HEK293 (cell line): ENCODE data around the gene CTTN.

Experiments
- CTCF ChIA-PET: fragments of 350-600 bp; formaldehyde crosslinking; extraction: SDS; loops from one replicate; lab custom pipeline; 2021; ENCODE audit warnings: antibody characterized with exemption; lab: Yijun Ruan, JAX
- POLR2A ChIA-PET: fragments of 300-600 bp; formaldehyde crosslinking; extraction: SDS; loops from one replicate; lab custom pipeline; 2020; ENCODE audit warnings: antibody characterized with exemption, inconsistent platforms; lab: Yijun Ruan, JAX
- H3K27ac ChIP-seq: fragments of 200-500 bp; sonication (Bioruptor generic); 2 replicates; pipeline ENCODE4 v1.5.1; 2014; ENCODE audit warnings: low read depth, low read length, control low read depth, inconsistent platforms; ENCODE audit errors: extremely low read depth
- H3K36me3 ChIP-seq, 2 experiments: fragments of 200-500 bp in 1 of 2; sonication (Bioruptor generic) in 1 of 2; 1 replicate in 1 of 2; 2 replicates in 1 of 2; pipeline ENCODE4 v1.5.1; 2014 to 2017; ENCODE audit warnings: inconsistent platforms in 2 of 2, low read length in 2 of 2; ENCODE audit not compliant: control insufficient read depth in 2 of 2, insufficient read depth in 1 of 2
- H3K4me1 ChIP-seq: fragments of 200-500 bp; sonication (Bioruptor generic); 2 replicates; pipeline ENCODE4 v1.5.1; 2014; ENCODE audit warnings: mild to moderate bottlenecking, low read length, inconsistent platforms; ENCODE audit not compliant: control insufficient read depth, insufficient read depth
- H3K4me3 ChIP-seq: 2 replicates; pipeline ENCODE4 v1.5.1; 2011; ENCODE audit warnings: low read depth, mild to moderate bottlenecking, control low read depth, low read length, moderate library complexity
- H3K9me3 ChIP-seq: fragments of 200-500 bp; sonication (Bioruptor generic); 2 replicates; pipeline ENCODE4 v1.5.1; 2014; ENCODE audit warnings: low read depth, low read length, inconsistent platforms; ENCODE audit not compliant: control insufficient read depth, insufficient read depth
- BCL11B ChIP-seq: fragments of 450-650 bp; formaldehyde crosslinking; IDR thresholded peaks from 2 replicates; pipeline ENCODE4 v1.5.1; 2016; ENCODE audit warnings: low read depth, missing biosample characterization, missing genetic modification characterization
- GFI1B ChIP-seq: fragments of 450-650 bp; formaldehyde crosslinking; IDR thresholded peaks from 2 replicates; pipeline ENCODE4 v1.5.1; 2016; ENCODE audit warnings: missing biosample characterization, missing genetic modification characterization
- GLIS2 ChIP-seq: fragments of 450-650 bp; formaldehyde crosslinking; IDR thresholded peaks from 2 replicates; pipeline ENCODE4 v1.5.1; 2016; ENCODE audit warnings: missing biosample characterization, missing genetic modification characterization
- HOXD13 ChIP-seq: sonication (generic); formaldehyde crosslinking; IDR thresholded peaks from 2 replicates; pipeline ENCODE4 v1.8.0; 2022; ENCODE audit warnings: missing genetic modification reagents, borderline replicate concordance
- KLF1 ChIP-seq: fragments of 450-650 bp; formaldehyde crosslinking; IDR thresholded peaks from 2 replicates; pipeline ENCODE4 v1.5.1; 2016; ENCODE audit warnings: missing biosample characterization, missing genetic modification characterization
- MEIS1 ChIP-seq: sonication (generic); formaldehyde crosslinking; IDR thresholded peaks from 2 replicates; pipeline ENCODE4 v1.8.1; 2022; ENCODE audit warnings: missing genetic modification reagents, mild to moderate bottlenecking, borderline replicate concordance
- REST ChIP-seq: fragments of 450-650 bp; formaldehyde crosslinking; IDR thresholded peaks from 2 replicates; pipeline ENCODE4 v1.5.1; 2016; ENCODE audit warnings: missing biosample characterization, missing genetic modification characterization
- SP2 ChIP-seq: fragments of 450-650 bp; formaldehyde crosslinking; IDR thresholded peaks from 2 replicates; pipeline ENCODE4 v1.5.1; 2016; ENCODE audit warnings: missing biosample characterization, missing genetic modification characterization
- TRIM28 ChIP-seq: IDR thresholded peaks from 2 replicates; pipeline ENCODE4 v1.6.1; 2011; ENCODE audit warnings: low read length, control low read depth, borderline replicate concordance
- ZBTB10 ChIP-seq: fragments of 450-650 bp; formaldehyde crosslinking; IDR thresholded peaks from 2 replicates; pipeline ENCODE4 v1.5.1; 2016; ENCODE audit warnings: missing biosample characterization, missing genetic modification characterization
- ZNF133 ChIP-seq: fragments of 450-650 bp; formaldehyde crosslinking; IDR thresholded peaks from 2 replicates; pipeline ENCODE4 v1.5.1; 2016; ENCODE audit warnings: missing biosample characterization, missing genetic modification characterization
- ZNF202 ChIP-seq: fragments of 450-650 bp; formaldehyde crosslinking; IDR thresholded peaks from 2 replicates; pipeline ENCODE4 v1.5.1; 2016; ENCODE audit warnings: missing biosample characterization, missing genetic modification characterization, borderline replicate concordance
- ZNF239 ChIP-seq: fragments of 450-650 bp; formaldehyde crosslinking; IDR thresholded peaks from 2 replicates; pipeline ENCODE4 v1.5.1; 2016; ENCODE audit warnings: missing biosample characterization, missing genetic modification characterization
- ZNF280D ChIP-seq: fragments of 450-650 bp; formaldehyde crosslinking; IDR thresholded peaks from 2 replicates; pipeline ENCODE4 v1.5.1; 2016; ENCODE audit warnings: missing biosample characterization, missing genetic modification characterization
- ZNF341 ChIP-seq: fragments of 450-650 bp; formaldehyde crosslinking; IDR thresholded peaks from 2 replicates; pipeline ENCODE4; 2016; ENCODE audit warnings: low read depth, missing biosample characterization, missing genetic modification characterization
- ZNF354C ChIP-seq: fragments of 450-650 bp; formaldehyde crosslinking; IDR thresholded peaks from 2 replicates; pipeline ENCODE4 v1.5.1; 2016; ENCODE audit warnings: missing biosample characterization, missing genetic modification characterization, low read depth, borderline replicate concordance
- ZNF394 ChIP-seq: fragments of 450-650 bp; formaldehyde crosslinking; IDR thresholded peaks from 2 replicates; pipeline ENCODE4 v1.5.1; 2016; ENCODE audit warnings: missing biosample characterization, missing genetic modification characterization, mild to moderate bottlenecking, moderate library complexity, borderline replicate concordance
- ZNF426 ChIP-seq: fragments of 450-650 bp; formaldehyde crosslinking; IDR thresholded peaks from 2 replicates; pipeline ENCODE4 v1.5.1; 2017; ENCODE audit warnings: missing biosample characterization, missing genetic modification characterization, mild to moderate bottlenecking, inconsistent platforms, moderate library complexity
- ZNF433 ChIP-seq: fragments of 450-650 bp; formaldehyde crosslinking; IDR thresholded peaks from 2 replicates; pipeline ENCODE4 v1.5.1; 2016; ENCODE audit warnings: missing biosample characterization, missing genetic modification characterization, low read depth
- ZNF585B ChIP-seq: fragments of 450-650 bp; formaldehyde crosslinking; IDR thresholded peaks from 2 replicates; pipeline ENCODE4 v1.5.1; 2016; ENCODE audit warnings: missing biosample characterization, missing genetic modification characterization
- ZNF670 ChIP-seq: fragments of 450-650 bp; formaldehyde crosslinking; IDR thresholded peaks from 2 replicates; pipeline ENCODE4 v1.5.1; 2016; ENCODE audit warnings: missing biosample characterization, missing genetic modification characterization, low read depth

CTTN gene

GRCh38 chr11:70435765-70436500, 37.6 kb downstream of the CTTN start:
- Histone ChIP-seq H3K9me3 (no peaks in the 10 kb centered on the region), H3K27ac (no peak overlapping the region), H3K4me3 (no peak overlapping the region), H3K4me1 (no peaks in the 10 kb centered on the region), H3K36me3 (peaks cover 0 to 72% of the 10 kb centered on the region in 2 experiments; a peak in 1 of 3 replicates)
- no peak for TF ChIP-seq HOXD13 (CRISPR knock-in tag)
- ChIA-PET POLR2A (no interaction called here), CTCF (no interaction called here)

- Histone ChIP-seq H3K36me3 (peaks cover 0 to 67% of the 10 kb centered on the region in 2 experiments; a peak in 1 of 3 replicates), H3K27ac (no peak overlapping the region), H3K4me1 (no peaks in the 10 kb centered on the region), H3K9me3 (no peaks in the 10 kb centered on the region), H3K4me3 (no peak overlapping the region)
- CTCF ChIA-PET: no interaction called here
- TF ChIP-seq ZNF239 (tag by site-specific recombination) (no peak), ZNF426 (no peak), KLF1 (no peak), ZNF202 (tag by site-specific recombination) (no peak), ZNF354C (no peak), GLIS2 (no peak), SP2 (tag by site-specific recombination) (no peak), ZBTB10 (tag by site-specific recombination) (no peak), REST (no peak), ZNF133 (tag by site-specific recombination) (no peak), GFI1B (tag by site-specific recombination) (no peak), BCL11B (tag by site-specific recombination) (no peak), ZNF394 (tag by site-specific recombination) (no peak)
- POLR2A ChIA-PET: no interaction called here
Measured at GRCh38 chr11:70436501-70436860, 38.2 kb downstream of the CTTN start.

- Histone ChIP-seq H3K4me1 (no peaks in the 10 kb centered on the region), H3K36me3 (peaks cover 0 to 59% of the 10 kb centered on the region in 2 experiments; a peak in 1 of 3 replicates), H3K4me3 (no peak overlapping the region), H3K9me3 (no peaks in the 10 kb centered on the region), H3K27ac (no peak overlapping the region)
- ChIA-PET CTCF (no interaction called here), POLR2A (no interaction called here)
- TF ChIP-seq ZNF341 (tag by site-specific recombination) (no peak), MEIS1 (CRISPR knock-in tag) (no peak), ZNF280D (no peak), ZNF585B (tag by site-specific recombination) (no peak), TRIM28 (no peak), ZNF670 (tag by site-specific recombination) (no peak), ZNF202 (tag by site-specific recombination) (no peak), ZNF433 (tag by site-specific recombination) (no peak)
Measured at GRCh38 chr11:70437111-70437784, 38.9 kb downstream of the CTTN start.
